Measurements from ENCODE around the gene KCNJ2. TPM values are rescaled to one million over a fixed set of nuclear protein-coding genes. Genes with fewer than 3 reads are reported as not detected.

Gene KCNJ2
- total RNA-seq, 1 experiment from 2014 or later: 0.15 TPM

GRCh38 chr17:70172923-70173322 is 3.6 kb downstream of the KCNJ2 start:
- H2AFZ ChIP-seq (ENCODE audit: low read length): no peak overlapping the region
- H3K23me2 ChIP-seq (ENCODE audit: insufficient read length, low read depth, low read length, poor library complexity, severe bottlenecking): peaks cover 17% of the 10 kb centered on the region
- no peak for DNase-seq
- no peak overlapping the region for H2BK20ac ChIP-seq (ENCODE audit: low read depth, low read length, poor library complexity, severe bottlenecking)
- H3K79me1 ChIP-seq (ENCODE audit: insufficient read depth, low read depth, low read length, poor library complexity, severe bottlenecking): no peaks in the 10 kb centered on the region
- Mint-ChIP-seq H3K9me3 (no peaks in the 10 kb centered on the region), H3K4me1 (peaks cover 10 to 16% of the 10 kb centered on the region in 2 experiments), H3K36me3 (ENCODE audit: insufficient read depth in 1 of 3, low read depth in 3 of 3) (0 out of 7 replicates have a peak, but pooled peaks cover 0 to 6% (median 0%) of the 10 kb centered on the region in 3 experiments), H3K27ac (no peak overlapping the region), H3K4me3 (no peak overlapping the region), H3K27me3 (ENCODE audit: low read depth) (peaks cover 37% of the 10 kb centered on the region)
- no peak overlapping the region for H2AK5ac ChIP-seq (ENCODE audit: insufficient read length, low read length)
- no peak overlapping the region for H4K8ac ChIP-seq (replicated peaks; ENCODE audit: insufficient read length, low read depth, low read length)
- H4K20me1 ChIP-seq (ENCODE audit: control insufficient read depth, insufficient read depth, insufficient read length): no peaks in the 10 kb centered on the region
- H3K18ac ChIP-seq (ENCODE audit: insufficient read length, low read depth, low read length): no peak overlapping the region
- no peak overlapping the region for H3T11ph ChIP-seq (ENCODE audit: low read length)
- H2BK12ac ChIP-seq (ENCODE audit: insufficient read length, low read depth, low read length): no peak overlapping the region
- no peak overlapping the region for H2BK15ac ChIP-seq (ENCODE audit: low read depth, low read length)
- H3K4me2 ChIP-seq (ENCODE audit: insufficient read depth, insufficient read length, low read length): no peak overlapping the region
- no peak overlapping the region for H3K14ac ChIP-seq (ENCODE audit: insufficient read depth, low read length)
- no peak overlapping the region for H3K56ac ChIP-seq (ENCODE audit: insufficient read length, low read depth, low read length)
- peaks cover 5% of the 10 kb centered on the region; the same call in 1 of the 2 replicates for H3K27me3 ChIP-seq (ENCODE audit: insufficient read depth, low read length)
- H3K27ac ChIP-seq (ENCODE audit: insufficient read length, low read depth, low read length): no peak overlapping the region
- no peak overlapping the region for H3K4ac ChIP-seq (ENCODE audit: low read depth, low read length)
- H2BK120ac ChIP-seq (ENCODE audit: low read depth, low read length, poor library complexity, severe bottlenecking): no peak overlapping the region
- no peak overlapping the region for H3K23ac ChIP-seq (ENCODE audit: insufficient read length, low read depth, low read length)
- no CpG with 5 or more reads among the region's 2 CpGs for WGBS (ENCODE audit: extremely low coverage, insufficient read length, low lambda C conversion rate)
- H4K5ac ChIP-seq (ENCODE audit: insufficient read length, low read depth, low read length): no peak overlapping the region
- no peak overlapping the region for H3K9ac ChIP-seq (ENCODE audit: extremely low read depth, insufficient read length, low read length)
- no peak overlapping the region for H4K91ac ChIP-seq (ENCODE audit: insufficient read length, low read depth, low read length)
- no peaks in the 10 kb centered on the region; the same call in 1 of the 2 replicates for H3K4me1 ChIP-seq (ENCODE audit: insufficient read depth, low read length)
- no peak overlapping the region for H2BK5ac ChIP-seq (ENCODE audit: insufficient read length, low read length)
- no peaks in the 10 kb centered on the region for H3K9me3 ChIP-seq (ENCODE audit: control insufficient read depth, low read depth, low read length)
- TF ChIP-seq, protein P1, sequence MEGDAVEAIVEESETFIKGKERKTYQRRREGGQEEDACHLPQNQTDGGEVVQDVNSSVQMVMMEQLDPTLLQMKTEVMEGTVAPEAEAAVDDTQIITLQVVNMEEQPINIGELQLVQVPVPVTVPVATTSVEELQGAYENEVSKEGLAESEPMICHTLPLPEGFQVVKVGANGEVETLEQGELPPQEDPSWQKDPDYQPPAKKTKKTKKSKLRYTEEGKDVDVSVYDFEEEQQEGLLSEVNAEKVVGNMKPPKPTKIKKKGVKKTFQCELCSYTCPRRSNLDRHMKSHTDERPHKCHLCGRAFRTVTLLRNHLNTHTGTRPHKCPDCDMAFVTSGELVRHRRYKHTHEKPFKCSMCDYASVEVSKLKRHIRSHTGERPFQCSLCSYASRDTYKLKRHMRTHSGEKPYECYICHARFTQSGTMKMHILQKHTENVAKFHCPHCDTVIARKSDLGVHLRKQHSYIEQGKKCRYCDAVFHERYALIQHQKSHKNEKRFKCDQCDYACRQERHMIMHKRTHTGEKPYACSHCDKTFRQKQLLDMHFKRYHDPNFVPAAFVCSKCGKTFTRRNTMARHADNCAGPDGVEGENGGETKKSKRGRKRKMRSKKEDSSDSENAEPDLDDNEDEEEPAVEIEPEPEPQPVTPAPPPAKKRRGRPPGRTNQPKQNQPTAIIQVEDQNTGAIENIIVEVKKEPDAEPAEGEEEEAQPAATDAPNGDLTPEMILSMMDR (conservative IDR thresholded peaks at IDR 0.05): no peak
- H3K79me2 ChIP-seq (ENCODE audit: insufficient read depth, low read length): no peaks in the 10 kb centered on the region

Data from H9 (cell line).